ENCODE data around the gene ZNF668.

The ZNF668 gene

DNA sequence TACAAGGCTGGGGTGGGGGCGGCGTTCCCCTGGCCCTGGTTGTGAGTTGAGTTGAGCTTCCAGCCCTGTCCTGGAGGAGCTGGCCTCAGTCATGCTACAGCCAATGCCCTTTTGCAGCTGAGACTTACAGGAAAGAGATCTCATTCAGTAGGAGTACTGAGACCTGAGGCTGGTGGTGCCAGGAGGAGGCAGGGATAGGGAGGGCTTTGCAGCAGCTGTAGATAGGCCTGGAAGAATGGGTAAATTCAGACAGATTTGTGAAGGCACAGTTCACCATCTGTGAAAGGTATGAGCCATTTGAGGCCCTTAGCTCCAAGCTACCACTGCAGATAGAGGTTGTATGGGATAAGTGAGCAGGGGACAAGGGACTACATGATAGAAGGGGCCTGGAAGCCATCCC, 35.0 kb downstream of the ZNF668 start:
- no peak overlapping the region for H3K4me3 ChIP-seq
- DNase-seq (ENCODE audit: low read depth, low spot score), result no peak
- no peak overlapping the region for H3K27ac ChIP-seq
- H3K9ac ChIP-seq (ENCODE audit: insufficient read length), result no peak overlapping the region
- H3K36me3 ChIP-seq (ENCODE audit: insufficient read depth, low read length), result no peaks in the 10 kb centered on the region
- H3K9me3 ChIP-seq (ENCODE audit: low read depth, low read length), result no peaks in the 10 kb centered on the region
- TF ChIP-seq EZH2 (IDR thresholded peaks at IDR 0.05), result no peak

DNA sequence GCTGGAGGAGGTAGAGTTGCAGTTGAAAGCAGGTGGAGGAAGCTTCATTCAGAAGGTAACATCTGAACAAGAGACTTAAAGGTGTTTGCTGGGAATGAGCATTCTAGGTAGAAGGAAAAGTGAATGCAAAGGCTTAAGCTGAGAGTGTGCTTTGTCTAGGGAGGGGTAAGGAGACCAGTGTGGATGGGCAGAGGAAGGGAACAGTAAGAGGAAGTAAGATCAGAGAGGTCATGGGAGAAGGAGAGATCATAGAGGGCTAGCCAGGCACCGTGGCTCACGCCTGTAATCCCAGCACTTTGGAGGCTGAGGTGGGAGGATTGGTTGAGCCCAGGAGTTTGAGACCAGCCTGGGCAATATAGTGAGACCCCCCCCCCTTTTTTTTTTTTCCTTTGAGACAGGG, 37.3 kb downstream of the ZNF668 start:
- TF ChIP-seq FOXP2 (optimal IDR thresholded peaks at IDR 0.05; ENCODE audit: control extremely low read depth, extremely low read length, insufficient read depth) (no peak), EZH2 (IDR thresholded peaks at IDR 0.05) (no peak), POLR2AphosphoS5 (IDR thresholded peaks at IDR 0.05; ENCODE audit: borderline replicate concordance, low read depth, low read length) (no peak)
- Histone ChIP-seq H3K9ac (ENCODE audit: insufficient read length) (no peak overlapping the region), H3K36me3 (ENCODE audit: insufficient read depth, low read length) (no peaks in the 10 kb centered on the region), H3K4me3 (no peak overlapping the region), H3K27ac (no peak overlapping the region), H3K9me3 (ENCODE audit: low read depth, low read length) (no peaks in the 10 kb centered on the region)
- DNase-seq (ENCODE audit: low read depth, low spot score), result no peak

- peak; percentile 16 for DNase-seq (ENCODE audit: low read depth, low spot score)
- Histone ChIP-seq H3K27ac (no peak overlapping the region), H3K9ac (ENCODE audit: insufficient read length) (peak overlapping the region; percentile 76), H3K9me3 (ENCODE audit: low read depth, low read length) (no peaks in the 10 kb centered on the region), H3K4me3 (peak overlapping the region; percentile 88), H3K36me3 (ENCODE audit: insufficient read depth, low read length) (no peaks in the 10 kb centered on the region)
- TF ChIP-seq FOXP2 (optimal IDR thresholded peaks at IDR 0.05; ENCODE audit: control extremely low read depth, extremely low read length, insufficient read depth) (no peak), EZH2 (IDR thresholded peaks at IDR 0.05) (no peak), POLR2AphosphoS5 (IDR thresholded peaks at IDR 0.05; ENCODE audit: borderline replicate concordance, low read depth, low read length) (no peak)
These were observed 40.1 kb downstream of the ZNF668 start for GRCh38 chr16:31033709-31034492.

DNA sequence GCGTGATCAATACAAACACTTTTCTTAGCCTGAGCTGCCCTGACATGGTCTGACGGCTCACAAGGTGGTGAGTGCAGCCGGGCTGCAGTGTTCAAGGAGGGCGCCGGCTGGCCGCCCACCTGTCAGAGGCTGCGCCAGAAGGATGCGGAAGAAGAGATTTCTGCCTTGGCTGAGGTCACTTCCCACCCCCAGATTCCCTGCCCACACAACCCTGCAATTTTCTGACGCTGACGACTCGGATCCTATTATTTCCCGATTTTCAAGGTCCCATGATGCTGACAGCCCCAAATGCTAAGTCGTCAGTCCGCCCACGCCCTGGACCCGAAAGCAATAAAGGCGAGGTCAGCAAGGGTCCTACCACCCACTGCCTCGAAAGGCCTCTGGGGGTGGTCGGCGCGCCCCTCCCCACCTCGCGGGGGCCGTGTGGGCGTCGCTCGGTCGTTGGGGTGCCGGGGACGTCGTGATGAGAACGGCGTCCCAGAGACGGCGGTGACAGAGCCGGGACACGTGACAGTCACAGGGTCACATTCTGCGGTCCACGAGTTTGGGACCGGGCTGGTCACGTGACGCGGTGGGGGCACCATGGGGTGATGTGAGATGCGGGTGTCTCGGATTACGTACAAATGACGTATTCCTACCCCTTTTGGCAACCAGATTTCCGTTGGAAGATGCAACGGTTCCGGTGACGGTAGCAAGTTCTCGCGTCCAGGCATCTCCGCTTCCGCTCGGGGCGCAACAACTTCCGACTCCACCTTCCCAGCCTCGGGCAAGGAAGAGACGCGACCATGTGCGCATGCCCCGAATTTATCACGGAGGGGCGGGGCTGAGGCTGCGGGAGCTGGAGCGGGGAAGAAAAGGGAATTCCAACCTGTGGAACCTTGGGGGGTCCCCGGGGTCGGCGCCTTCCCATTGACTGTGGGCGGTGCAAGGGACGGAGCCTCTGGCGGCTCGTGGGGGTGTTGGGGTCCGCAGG, 41.0 kb downstream of the ZNF668 start, which contains the start of gene STX4:
Gene STX4, plus strand, starts transcription at position 823 of the 973 bp plus-strand sequence. CDS start 248 bp downstream, outside the sequence.
- peak within 1 kb of the TSS; percentile 81 for H3K9ac ChIP-seq (ENCODE audit: insufficient read length)
- DNase-seq (ENCODE audit: low read depth, low spot score), result peak; percentile 72
- no peaks in the 10 kb centered on the region for H3K36me3 ChIP-seq (ENCODE audit: insufficient read depth, low read length)
- H3K27ac ChIP-seq, result peak within 1 kb of the TSS; percentile 67; the same call in 1 of the 2 replicates
- TF ChIP-seq POLR2AphosphoS5 (IDR thresholded peaks at IDR 0.05; ENCODE audit: borderline replicate concordance, low read depth, low read length), result peak; percentile 44; the same call in 1 of the 2 replicates
- no peak for TF ChIP-seq FOXP2 (optimal IDR thresholded peaks at IDR 0.05; ENCODE audit: control extremely low read depth, extremely low read length, insufficient read depth)
- no peak for TF ChIP-seq EZH2 (IDR thresholded peaks at IDR 0.05)
- peak within 1 kb of the TSS; percentile 88 for H3K4me3 ChIP-seq
- H3K9me3 ChIP-seq (ENCODE audit: low read depth, low read length), result no peaks in the 10 kb centered on the region

GRCh38 chr16:31031276-31031675, 42.8 kb downstream of the ZNF668 start:
- DNase-seq (ENCODE audit: low read depth, low spot score), result no peak
- TF ChIP-seq EZH2 (IDR thresholded peaks at IDR 0.05) (no peak), FOXP2 (optimal IDR thresholded peaks at IDR 0.05; ENCODE audit: control extremely low read depth, extremely low read length, insufficient read depth) (no peak), POLR2AphosphoS5 (IDR thresholded peaks at IDR 0.05; ENCODE audit: borderline replicate concordance, low read depth, low read length) (no peak)
- Histone ChIP-seq H3K9me3 (ENCODE audit: low read depth, low read length) (no peaks in the 10 kb centered on the region), H3K4me3 (no peak overlapping the region), H3K9ac (ENCODE audit: insufficient read length) (no peak overlapping the region), H3K36me3 (ENCODE audit: insufficient read depth, low read length) (no peaks in the 10 kb centered on the region), H3K27ac (no peak overlapping the region)

- TF ChIP-seq EZH2 (IDR thresholded peaks at IDR 0.05) (no peak), POLR2AphosphoS5 (IDR thresholded peaks at IDR 0.05; ENCODE audit: borderline replicate concordance, low read depth, low read length) (no peak), FOXP2 (optimal IDR thresholded peaks at IDR 0.05; ENCODE audit: control extremely low read depth, extremely low read length, insufficient read depth) (no peak)
- H3K27ac ChIP-seq, result no peak overlapping the region
- no peak overlapping the region for H3K4me3 ChIP-seq
- DNase-seq (ENCODE audit: low read depth, low spot score), result no peak
- H3K9me3 ChIP-seq (ENCODE audit: low read depth, low read length), result no peaks in the 10 kb centered on the region
- H3K36me3 ChIP-seq (ENCODE audit: insufficient read depth, low read length), result no peaks in the 10 kb centered on the region
- H3K9ac ChIP-seq (ENCODE audit: insufficient read length), result no peak overlapping the region
These were observed 44.8 kb downstream of the ZNF668 start for GRCh38 chr16:31029272-31029671.

DNA sequence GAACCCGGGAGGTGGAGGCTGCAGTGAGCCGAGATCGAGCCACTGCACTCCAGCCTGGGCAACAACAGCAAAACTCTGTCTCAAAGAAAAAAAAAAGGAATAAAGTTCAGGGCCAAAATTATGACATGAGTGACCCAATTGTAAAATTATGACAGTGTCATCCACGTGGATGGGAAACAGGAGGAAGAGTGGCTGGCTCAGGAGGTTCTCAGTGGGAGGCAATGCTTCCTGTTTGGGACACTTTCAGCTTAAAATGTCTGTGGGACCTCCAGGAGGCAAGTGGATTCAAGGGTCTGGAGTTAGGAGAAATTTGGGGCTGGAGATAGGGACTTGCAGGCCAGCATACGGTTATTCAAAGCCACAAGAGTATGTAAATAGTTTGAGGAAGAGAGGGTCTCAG, 48.7 kb downstream of the ZNF668 start:
- no peak for DNase-seq (ENCODE audit: low read depth, low spot score)
- no peak overlapping the region for H3K4me3 ChIP-seq
- H3K9ac ChIP-seq (ENCODE audit: insufficient read length), result no peak overlapping the region
- H3K9me3 ChIP-seq (ENCODE audit: low read depth, low read length), result no peaks in the 10 kb centered on the region
- TF ChIP-seq FOXP2 (optimal IDR thresholded peaks at IDR 0.05; ENCODE audit: control extremely low read depth, extremely low read length, insufficient read depth) (no peak), POLR2AphosphoS5 (IDR thresholded peaks at IDR 0.05; ENCODE audit: borderline replicate concordance, low read depth, low read length) (no peak), EZH2 (IDR thresholded peaks at IDR 0.05) (no peak)
- H3K36me3 ChIP-seq (ENCODE audit: insufficient read depth, low read length), result no peaks in the 10 kb centered on the region
- no peak overlapping the region for H3K27ac ChIP-seq

- H3K9ac ChIP-seq (ENCODE audit: insufficient read length), result no peak overlapping the region
- H3K27ac ChIP-seq, result no peak overlapping the region
- H3K36me3 ChIP-seq (ENCODE audit: insufficient read depth, low read length), result no peaks in the 10 kb centered on the region
- no peak for DNase-seq (ENCODE audit: low read depth, low spot score)
- H3K4me3 ChIP-seq, result no peak overlapping the region
- H3K9me3 ChIP-seq (ENCODE audit: low read depth, low read length), result no peaks in the 10 kb centered on the region
- TF ChIP-seq POLR2AphosphoS5 (IDR thresholded peaks at IDR 0.05; ENCODE audit: borderline replicate concordance, low read depth, low read length), result no peak
These were observed 50.3 kb downstream of the ZNF668 start for GRCh38 chr16:31023627-31024226.
